Measurements from ENCODE around the gene MORF4L1.
A peak's percentile ranks its signal among the peaks of the same experiment; 100 is the strongest.
"Not testable (repeated sequence)": the region's sequence is repeated elsewhere in the genome, so short reads cannot be mapped to it uniquely, and the experiment has no call there.

The MORF4L1 gene

DNA sequence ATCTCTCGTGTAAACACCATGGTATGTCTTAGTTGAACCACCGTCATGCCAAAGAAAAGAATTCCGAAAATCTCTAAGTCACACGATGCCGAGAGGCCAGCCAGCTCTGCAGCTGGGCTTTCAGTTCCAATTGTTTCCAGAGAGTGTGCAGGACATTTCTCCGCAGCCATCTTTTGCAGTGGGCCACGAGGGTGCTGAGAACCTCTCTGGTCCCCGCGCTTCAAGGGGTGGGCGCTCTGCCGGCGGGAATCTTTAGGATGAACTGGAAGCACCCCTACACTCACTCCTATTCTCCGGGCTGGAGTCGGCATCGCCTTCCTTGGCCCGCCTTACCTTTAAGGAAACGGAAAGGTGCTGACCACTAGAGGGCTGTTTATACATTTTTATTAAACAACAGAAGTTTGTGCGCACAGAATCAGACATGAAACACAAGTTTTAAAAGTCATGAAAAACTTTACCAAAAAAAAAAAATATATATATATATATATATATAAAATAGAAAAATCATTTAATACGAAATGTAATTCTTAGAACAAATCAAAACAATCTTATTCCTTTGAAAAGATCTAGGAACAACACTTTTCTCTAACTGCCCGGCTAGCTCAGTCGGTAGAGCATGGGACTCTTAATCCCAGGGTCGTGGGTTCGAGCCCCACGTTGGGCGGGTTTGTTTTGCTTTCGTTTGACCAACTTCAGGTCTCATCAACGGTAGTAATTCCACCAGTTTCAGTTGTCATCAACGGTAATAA lies 12.5 kb upstream of the MORF4L1 start:
- DNase-seq, result peak; percentile 26

GRCh38 chr15:78865585-78865984 lies 7.1 kb upstream of the MORF4L1 start:
- not testable (repeated sequence) for DNase-seq

DNA sequence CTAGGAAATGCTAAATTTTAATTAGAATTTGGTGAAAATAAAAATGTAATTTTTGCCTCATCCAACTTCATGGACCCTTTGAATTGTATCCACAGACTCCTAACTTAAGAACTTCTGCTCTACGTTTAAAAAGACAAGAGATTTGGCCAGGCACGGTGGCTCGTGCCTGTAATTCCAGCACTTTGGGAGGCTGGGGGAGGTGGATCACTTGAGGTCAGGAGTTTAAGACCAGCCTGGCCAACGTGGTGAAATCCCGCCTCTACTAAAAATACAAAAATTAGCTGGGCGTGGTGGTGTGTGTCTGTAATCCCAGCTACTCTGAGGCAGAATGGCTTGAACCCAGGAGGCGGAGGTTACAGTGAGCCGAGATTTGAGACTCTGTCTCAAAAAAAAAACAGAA lies 6.7 kb upstream of the MORF4L1 start:
- not testable (repeated sequence) for DNase-seq

DNA sequence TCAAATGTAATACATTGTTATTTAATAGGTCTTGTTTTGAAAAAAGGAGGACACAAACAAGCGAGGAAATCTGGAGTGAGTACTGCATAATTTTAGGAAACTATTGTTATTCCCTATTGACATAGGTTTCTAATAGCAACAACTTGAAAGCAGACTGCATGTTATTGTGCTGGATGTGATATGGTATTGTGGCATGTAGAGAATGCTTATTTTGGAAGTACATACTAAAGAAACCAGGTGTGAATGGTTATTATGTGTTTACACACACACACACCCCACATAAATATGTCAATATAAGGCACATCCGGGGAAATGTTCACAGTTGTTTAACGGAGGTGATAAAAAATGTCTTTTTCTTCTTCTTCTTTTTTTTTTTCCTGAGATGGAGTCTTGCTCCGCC lies 5.9 kb upstream of the MORF4L1 start:
- DNase-seq, result no peak

- DNase-seq, result no peak
Observed at GRCh38 chr15:78868366-78868765, 4.3 kb upstream of the MORF4L1 start.

DNA sequence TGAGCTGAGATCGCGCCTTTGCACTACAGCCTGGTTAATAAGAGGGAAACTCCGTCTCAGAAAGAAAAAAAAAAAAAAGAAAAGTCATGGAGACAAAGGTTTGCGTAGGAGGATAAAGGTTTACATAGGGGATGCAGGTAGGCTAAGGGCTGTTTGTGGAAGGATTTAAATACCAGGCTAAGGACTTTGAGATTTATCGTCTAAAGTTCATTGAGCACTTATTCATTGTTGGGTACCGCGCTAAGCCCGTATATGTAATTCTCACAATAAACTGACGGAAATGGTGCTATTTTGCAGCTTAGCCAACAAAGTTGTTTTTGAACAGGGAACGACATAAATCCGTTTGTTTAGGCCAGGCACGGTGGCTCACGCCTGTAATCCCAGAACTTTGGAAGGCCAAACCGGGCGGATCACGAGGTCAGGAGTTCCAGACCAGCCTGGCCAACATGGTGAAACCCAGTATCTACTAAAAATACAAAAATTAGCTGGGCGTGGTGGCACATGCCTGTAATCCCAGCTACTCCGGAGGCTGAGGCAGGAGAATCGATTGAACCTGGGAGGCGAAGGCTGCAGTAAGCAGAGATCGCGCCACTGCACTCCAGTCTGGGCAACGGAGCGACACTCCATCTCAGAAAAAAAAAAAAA lies 1.1 kb upstream of the MORF4L1 start:
- not testable (repeated sequence) for DNase-seq

- peak; percentile 67 for DNase-seq
Observed at GRCh38 chr15:78872972-78873792, 492 bp downstream of the MORF4L1 start.

GRCh38 chr15:78873793-78874765 lies 1.4 kb downstream of the MORF4L1 start:
- peak; percentile 36 for DNase-seq

DNA sequence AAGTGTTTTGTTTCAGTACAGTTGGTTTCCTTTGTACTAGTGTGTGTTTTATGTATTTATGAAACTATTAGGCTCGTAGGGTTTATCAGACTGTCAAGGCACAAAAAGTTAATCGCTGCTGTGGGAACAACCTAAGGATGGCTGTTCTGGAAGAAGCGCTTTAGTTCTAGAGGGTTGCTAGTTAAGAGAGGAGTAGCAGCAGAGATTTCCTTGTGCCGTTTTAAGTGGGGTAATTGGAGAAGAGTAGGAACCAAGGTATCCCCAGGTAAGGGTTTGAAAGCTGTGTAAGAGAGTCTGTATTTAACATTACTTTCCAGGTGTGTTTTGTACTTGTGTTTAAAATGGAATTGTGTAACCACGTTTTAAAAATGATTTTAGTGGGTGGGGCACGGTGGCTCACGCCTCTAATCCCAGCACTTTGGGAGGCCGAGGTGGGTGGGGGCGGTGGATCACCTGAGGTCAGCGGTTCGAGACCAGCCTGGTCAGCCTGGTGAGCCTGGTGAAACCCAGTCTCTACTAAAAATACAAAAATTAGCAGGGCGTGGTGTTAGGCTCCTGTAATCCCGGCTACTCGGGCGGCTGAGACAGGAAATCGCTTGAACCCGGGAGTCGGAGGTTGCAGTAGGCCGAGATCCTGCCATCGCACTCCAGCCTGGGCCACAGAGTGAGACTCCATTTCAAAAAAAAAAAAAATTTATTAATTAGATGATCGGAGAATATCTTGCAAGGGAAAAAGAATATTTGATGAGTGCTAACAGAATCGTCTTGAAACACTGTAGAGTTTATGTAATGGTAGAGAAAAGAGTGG lies 2.6 kb downstream of the MORF4L1 start:
- peak; percentile 11 for DNase-seq

GRCh38 chr15:78876954-78877353 lies 4.3 kb downstream of the MORF4L1 start:
- not testable (repeated sequence) for DNase-seq

DNA sequence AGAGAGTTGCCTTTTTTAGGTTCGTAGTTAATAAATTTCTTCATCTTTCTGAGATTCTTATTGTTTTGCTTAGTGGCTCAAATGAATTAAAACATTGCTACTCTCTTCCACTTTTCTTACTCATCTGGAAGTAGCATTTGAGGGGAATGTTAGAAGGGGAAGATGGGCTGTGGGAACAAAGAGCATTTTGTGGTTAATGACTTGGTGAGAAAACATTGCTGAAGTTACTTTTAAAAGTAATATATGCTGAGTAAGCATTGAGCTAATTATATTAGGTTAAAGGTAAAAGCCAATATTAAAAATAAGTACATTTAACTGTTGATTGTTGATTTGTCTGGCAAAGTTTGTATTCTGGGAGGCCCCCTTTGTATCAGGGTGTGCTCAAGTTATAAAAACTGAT lies 5.7 kb downstream of the MORF4L1 start:
- no peak for DNase-seq

DNA sequence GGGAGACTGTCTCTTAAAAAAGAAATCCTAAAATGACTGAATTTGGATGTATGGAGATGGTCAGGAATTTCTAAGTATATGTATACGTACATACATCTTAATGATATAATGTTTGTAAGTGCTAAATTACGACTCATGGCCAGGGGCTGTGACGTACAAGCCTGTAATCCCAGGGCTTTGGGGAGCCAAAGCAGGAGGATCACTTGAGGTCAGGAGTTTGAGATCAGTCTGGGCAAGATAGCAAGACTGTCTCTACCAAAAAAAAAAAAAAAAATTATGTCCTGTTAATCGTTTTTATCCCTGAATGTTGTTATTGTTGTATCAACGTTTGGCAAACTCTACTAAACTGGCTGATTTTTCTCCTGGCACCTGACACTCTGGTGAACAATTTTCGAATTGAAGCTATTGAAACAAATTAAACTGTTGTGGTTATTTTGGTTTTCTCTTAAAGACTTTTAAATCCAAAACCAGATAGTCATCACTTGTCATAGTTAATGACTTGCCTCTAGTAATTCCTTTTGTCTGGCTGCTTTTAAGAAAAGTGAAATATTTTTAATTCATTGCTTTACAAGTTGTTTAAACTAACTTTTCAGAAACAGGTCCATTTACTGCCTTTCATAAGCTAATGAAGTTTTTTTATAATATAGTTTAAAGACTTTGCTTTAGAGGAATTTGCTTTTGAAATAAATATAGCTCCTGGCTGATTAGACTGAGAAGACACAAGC lies 7.0 kb downstream of the MORF4L1 start:
- DNase-seq, result no peak

- DNase-seq, result no peak
Observed at GRCh38 chr15:78880242-78880533, 7.5 kb downstream of the MORF4L1 start.

- no peak for DNase-seq
Observed at GRCh38 chr15:78880813-78881212, 8.1 kb downstream of the MORF4L1 start.

- no peak for DNase-seq
Observed at GRCh38 chr15:78881681-78882080, 9.0 kb downstream of the MORF4L1 start.

DNA sequence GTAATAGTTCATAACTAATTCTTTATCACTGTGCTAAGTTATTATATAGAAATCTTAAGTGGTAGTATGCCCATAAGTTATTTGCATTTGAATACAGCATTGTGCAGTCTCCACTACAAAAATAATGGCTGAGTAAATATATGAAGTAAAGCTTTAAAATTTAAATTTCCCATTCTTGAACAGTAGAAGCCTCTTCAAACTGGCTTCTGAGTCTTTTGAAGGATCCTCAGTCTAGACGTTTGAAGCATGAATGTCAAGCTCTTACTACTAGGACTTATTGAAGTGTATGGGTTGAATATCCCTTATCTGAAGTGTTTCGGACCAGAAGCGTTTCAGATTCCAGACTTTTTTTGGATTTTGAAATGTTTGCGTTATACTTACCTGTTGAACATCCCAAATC lies 16.3 kb downstream of the MORF4L1 start:
- no peak for DNase-seq

DNA sequence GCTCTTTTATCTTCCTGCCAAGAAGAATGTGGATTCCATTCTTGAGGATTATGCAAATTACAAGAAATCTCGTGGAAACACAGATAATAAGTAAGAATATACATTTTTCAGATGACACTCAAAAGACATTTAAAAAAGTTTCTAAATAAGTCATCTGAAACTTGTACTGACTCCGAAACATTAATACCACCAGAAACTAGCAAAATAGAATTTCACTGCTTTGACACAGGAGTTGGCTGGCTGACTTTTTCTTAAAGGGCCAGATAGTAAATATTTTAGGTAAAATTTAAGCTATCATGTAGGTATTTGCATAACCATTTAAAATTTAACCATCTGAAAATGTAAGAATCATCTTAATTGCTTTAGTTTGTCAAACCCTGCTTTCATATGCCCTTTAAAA lies 20.8 kb downstream of the MORF4L1 start:
- no peak for DNase-seq

GRCh38 chr15:78895471-78895870 lies 22.8 kb downstream of the MORF4L1 start:
- no peak for DNase-seq

DNA sequence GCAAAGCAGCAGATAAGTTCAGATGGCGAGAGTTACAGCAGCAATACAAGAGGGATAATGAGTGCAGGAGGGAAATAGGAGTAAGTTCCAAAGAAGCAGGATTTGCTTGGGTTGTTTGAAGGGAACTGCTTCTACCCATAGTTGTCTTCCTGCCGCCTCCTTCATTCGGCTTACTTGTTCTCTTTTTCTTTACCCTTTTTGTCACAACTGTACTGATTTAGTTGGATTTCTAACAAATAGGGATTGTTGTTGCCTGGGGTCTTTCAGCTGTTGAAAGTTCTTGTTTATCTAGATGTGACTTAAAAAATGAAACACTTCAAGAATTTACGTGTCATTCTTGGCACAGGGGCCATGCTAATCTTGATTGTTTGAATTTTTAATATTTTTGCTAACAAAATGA lies 25.9 kb downstream of the MORF4L1 start:
- no peak for DNase-seq

- DNase-seq, result not testable (repeated sequence)
Observed at GRCh38 chr15:78900819-78901533, 28.3 kb downstream of the MORF4L1 start.
